HEK293 (cell line): ENCODE measurements around the gene SETDB2.

Experiments used
- KLF10 ChIP-seq: fragments of 450-650 bp; IDR thresholded peaks from 2 replicates; pipeline ENCODE4 v1.5.1; 2018; ENCODE audit warnings: missing biosample characterization, mild to moderate bottlenecking, missing genetic modification characterization
- SCRT1 ChIP-seq: fragments of 450-650 bp; formaldehyde crosslinking; IDR thresholded peaks from 2 replicates; pipeline ENCODE4 v1.5.1; 2016; ENCODE audit warnings: missing biosample characterization, missing genetic modification characterization, borderline replicate concordance
- SP2 ChIP-seq: fragments of 450-650 bp; formaldehyde crosslinking; IDR thresholded peaks from 2 replicates; pipeline ENCODE4 v1.5.1; 2016; ENCODE audit warnings: missing biosample characterization, missing genetic modification characterization
- ZNF138 ChIP-seq: fragments of 450-650 bp; formaldehyde crosslinking; IDR thresholded peaks from 2 replicates; pipeline ENCODE4 v1.5.1; 2016; ENCODE audit warnings: missing biosample characterization, missing genetic modification characterization, borderline replicate concordance
- ZNF274 ChIP-seq, 2 experiments: fragments of 200-500 bp in 1 of 2; fragments of 450-650 bp in 1 of 2; sonication (Bioruptor generic) in 1 of 2; formaldehyde crosslinking in 1 of 2; IDR thresholded peaks; 2 replicates each; pipeline versions ENCODE4 v1.5.1 to v1.6.1; 2014 to 2016; ENCODE audit warnings: borderline replicate concordance in 1 of 2, inconsistent platforms in 1 of 2, low read length in 1 of 2, missing biosample characterization in 1 of 2, missing genetic modification characterization in 1 of 2
- ZNF302 ChIP-seq: fragments of 450-650 bp; formaldehyde crosslinking; IDR thresholded peaks from 2 replicates; pipeline ENCODE4 v1.5.1; 2016; ENCODE audit warnings: missing biosample characterization, missing genetic modification characterization, low read depth
- ZNF510 ChIP-seq: fragments of 450-650 bp; formaldehyde crosslinking; IDR thresholded peaks from 2 replicates; pipeline ENCODE4 v1.5.1; 2018; ENCODE audit warnings: mild to moderate bottlenecking, missing genetic modification characterization, missing biosample characterization; ENCODE audit not compliant: insufficient replicate concordance
- ZNF707 ChIP-seq: fragments of 450-650 bp; formaldehyde crosslinking; IDR thresholded peaks from 2 replicates; pipeline ENCODE4 v1.5.1; 2016; ENCODE audit warnings: missing biosample characterization, missing genetic modification characterization
- ZNF843 ChIP-seq: fragments of 450-650 bp; formaldehyde crosslinking; IDR thresholded peaks from 2 replicates; pipeline ENCODE4 v1.5.1; 2016; ENCODE audit warnings: missing biosample characterization, missing genetic modification characterization
- TF ChIP-seq, protein P1 (sequence below): sonication (generic); formaldehyde crosslinking; IDR thresholded peaks from 2 replicates; pipeline ENCODE4 v1.8.1; 2022; ENCODE audit warnings: mild to moderate bottlenecking, moderate library complexity, missing genetic modification reagents
- TF ChIP-seq, protein P2 (sequence below): fragments of 450-650 bp; formaldehyde crosslinking; IDR thresholded peaks from 2 replicates; pipeline ENCODE4 v1.5.1; 2016; ENCODE audit warnings: missing biosample characterization, missing genetic modification characterization
- TF ChIP-seq, protein P3 (sequence below): fragments of 450-650 bp; formaldehyde crosslinking; IDR thresholded peaks from 2 replicates; pipeline ENCODE4 v1.5.1; 2016; ENCODE audit warnings: missing biosample characterization, missing genetic modification characterization

DNA sequence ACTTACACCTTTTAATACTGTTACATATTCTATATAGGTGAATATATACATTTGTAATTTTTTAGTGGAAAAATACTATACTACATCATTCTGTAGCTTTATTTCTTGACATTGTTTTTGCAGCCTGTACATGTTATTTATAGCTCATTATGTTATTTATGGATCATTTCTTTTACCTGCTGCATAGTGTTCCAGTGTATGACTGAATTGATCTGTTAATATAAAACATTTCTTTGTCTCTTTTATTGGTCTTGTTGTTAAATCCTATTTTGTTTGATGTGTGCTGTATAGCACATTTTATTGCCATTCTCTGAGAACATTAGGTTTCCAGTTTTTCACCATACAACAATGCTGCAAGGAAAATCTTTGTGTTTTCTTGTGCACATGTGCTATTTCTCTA lies 2.4 kb downstream of the SETDB2 start:
- TF ChIP-seq, protein P1, sequence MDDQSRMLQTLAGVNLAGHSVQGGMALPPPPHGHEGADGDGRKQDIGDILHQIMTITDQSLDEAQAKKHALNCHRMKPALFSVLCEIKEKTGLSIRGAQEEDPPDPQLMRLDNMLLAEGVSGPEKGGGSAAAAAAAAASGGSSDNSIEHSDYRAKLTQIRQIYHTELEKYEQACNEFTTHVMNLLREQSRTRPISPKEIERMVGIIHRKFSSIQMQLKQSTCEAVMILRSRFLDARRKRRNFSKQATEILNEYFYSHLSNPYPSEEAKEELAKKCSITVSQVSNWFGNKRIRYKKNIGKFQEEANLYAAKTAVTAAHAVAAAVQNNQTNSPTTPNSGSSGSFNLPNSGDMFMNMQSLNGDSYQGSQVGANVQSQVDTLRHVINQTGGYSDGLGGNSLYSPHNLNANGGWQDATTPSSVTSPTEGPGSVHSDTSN (CRISPR knock-in tag) = no peak
- no peak for TF ChIP-seq SCRT1 (tag by site-specific recombination)
- TF ChIP-seq KLF10 (tag by site-specific recombination) = no peak
- no peak for TF ChIP-seq ZNF138 (tag by site-specific recombination)
- TF ChIP-seq ZNF274 (IDR thresholded peaks at IDR 0.05; ENCODE audit: low read length) = no peak
- TF ChIP-seq ZNF274 (tag by site-specific recombination; IDR thresholded peaks at IDR 0.05; ENCODE audit: borderline replicate concordance) = no peak
- no peak for TF ChIP-seq SP2 (tag by site-specific recombination)
- TF ChIP-seq, protein P2, sequence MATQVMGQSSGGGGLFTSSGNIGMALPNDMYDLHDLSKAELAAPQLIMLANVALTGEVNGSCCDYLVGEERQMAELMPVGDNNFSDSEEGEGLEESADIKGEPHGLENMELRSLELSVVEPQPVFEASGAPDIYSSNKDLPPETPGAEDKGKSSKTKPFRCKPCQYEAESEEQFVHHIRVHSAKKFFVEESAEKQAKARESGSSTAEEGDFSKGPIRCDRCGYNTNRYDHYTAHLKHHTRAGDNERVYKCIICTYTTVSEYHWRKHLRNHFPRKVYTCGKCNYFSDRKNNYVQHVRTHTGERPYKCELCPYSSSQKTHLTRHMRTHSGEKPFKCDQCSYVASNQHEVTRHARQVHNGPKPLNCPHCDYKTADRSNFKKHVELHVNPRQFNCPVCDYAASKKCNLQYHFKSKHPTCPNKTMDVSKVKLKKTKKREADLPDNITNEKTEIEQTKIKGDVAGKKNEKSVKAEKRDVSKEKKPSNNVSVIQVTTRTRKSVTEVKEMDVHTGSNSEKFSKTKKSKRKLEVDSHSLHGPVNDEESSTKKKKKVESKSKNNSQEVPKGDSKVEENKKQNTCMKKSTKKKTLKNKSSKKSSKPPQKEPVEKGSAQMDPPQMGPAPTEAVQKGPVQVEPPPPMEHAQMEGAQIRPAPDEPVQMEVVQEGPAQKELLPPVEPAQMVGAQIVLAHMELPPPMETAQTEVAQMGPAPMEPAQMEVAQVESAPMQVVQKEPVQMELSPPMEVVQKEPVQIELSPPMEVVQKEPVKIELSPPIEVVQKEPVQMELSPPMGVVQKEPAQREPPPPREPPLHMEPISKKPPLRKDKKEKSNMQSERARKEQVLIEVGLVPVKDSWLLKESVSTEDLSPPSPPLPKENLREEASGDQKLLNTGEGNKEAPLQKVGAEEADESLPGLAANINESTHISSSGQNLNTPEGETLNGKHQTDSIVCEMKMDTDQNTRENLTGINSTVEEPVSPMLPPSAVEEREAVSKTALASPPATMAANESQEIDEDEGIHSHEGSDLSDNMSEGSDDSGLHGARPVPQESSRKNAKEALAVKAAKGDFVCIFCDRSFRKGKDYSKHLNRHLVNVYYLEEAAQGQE (tag by site-specific recombination) = no peak
- no peak for TF ChIP-seq ZNF510
- TF ChIP-seq ZNF707 (tag by site-specific recombination) = no peak
- TF ChIP-seq, protein P3, sequence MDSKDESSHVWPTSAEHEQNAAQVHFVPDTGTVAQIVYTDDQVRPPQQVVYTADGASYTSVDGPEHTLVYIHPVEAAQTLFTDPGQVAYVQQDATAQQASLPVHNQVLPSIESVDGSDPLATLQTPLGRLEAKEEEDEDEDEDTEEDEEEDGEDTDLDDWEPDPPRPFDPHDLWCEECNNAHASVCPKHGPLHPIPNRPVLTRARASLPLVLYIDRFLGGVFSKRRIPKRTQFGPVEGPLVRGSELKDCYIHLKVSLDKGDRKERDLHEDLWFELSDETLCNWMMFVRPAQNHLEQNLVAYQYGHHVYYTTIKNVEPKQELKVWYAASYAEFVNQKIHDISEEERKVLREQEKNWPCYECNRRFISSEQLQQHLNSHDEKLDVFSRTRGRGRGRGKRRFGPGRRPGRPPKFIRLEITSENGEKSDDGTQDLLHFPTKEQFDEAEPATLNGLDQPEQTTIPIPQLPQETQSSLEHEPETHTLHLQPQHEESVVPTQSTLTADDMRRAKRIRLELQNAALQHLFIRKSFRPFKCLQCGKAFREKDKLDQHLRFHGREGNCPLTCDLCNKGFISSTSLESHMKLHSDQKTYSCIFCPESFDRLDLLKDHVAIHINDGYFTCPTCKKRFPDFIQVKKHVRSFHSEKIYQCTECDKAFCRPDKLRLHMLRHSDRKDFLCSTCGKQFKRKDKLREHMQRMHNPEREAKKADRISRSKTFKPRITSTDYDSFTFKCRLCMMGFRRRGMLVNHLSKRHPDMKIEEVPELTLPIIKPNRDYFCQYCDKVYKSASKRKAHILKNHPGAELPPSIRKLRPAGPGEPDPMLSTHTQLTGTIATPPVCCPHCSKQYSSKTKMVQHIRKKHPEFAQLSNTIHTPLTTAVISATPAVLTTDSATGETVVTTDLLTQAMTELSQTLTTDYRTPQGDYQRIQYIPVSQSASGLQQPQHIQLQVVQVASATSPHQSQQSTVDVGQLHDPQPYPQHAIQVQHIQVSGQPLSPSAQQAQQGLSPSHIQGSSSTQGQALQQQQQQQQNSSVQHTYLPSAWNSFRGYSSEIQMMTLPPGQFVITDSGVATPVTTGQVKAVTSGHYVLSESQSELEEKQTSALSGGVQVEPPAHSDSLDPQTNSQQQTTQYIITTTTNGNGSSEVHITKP (tag by site-specific recombination) = no peak
- TF ChIP-seq ZNF843 (tag by site-specific recombination) = no peak
- TF ChIP-seq ZNF302 = no peak
